Tibial nerve (tissue), 4 donors: ENCODE measurements around the gene ZNF385B. TPM values are rescaled to one million over a fixed set of nuclear protein-coding genes. Genes with fewer than 3 reads are reported as not detected.

ENCODE experiments used
- DNase-seq, 2 donors: peaks; one replicate each; pipeline ENCODE4 v3.0.0-alpha.2; 2019; ENCODE audit warnings: low spot score in 2 of 2
- H3K27ac ChIP-seq, 4 donors: fragments of 200-600 bp; sonication (generic) in 3 of 4; one replicate each; pipeline ENCODE4 v1.5.1; 2017 to 2019; ENCODE audit warnings: mild to moderate bottlenecking in 1 of 4
- H3K27me3 ChIP-seq, 2 donors: fragments of 200-600 bp; sonication (generic) in 1 of 2; one replicate each; pipeline versions ENCODE4 v1.5.1 to v1.6.0; 2017 to 2019
- H3K36me3 ChIP-seq, 3 donors: fragments of 200-600 bp; sonication (generic); one replicate each; pipeline ENCODE4 v1.5.1; 2018 to 2019
- H3K4me1 ChIP-seq, 4 donors: fragments of 200-600 bp; sonication (generic) in 3 of 4; one replicate each; pipeline ENCODE4 v1.5.1; 2017 to 2019
- H3K4me3 ChIP-seq, 4 donors: fragments of 200-600 bp; sonication (generic) in 3 of 4; one replicate each; pipeline ENCODE4 v1.5.1; 2017 to 2019; ENCODE audit warnings: mild to moderate bottlenecking in 1 of 4, moderate library complexity in 1 of 4
- H3K9me3 ChIP-seq, 4 donors: fragments of 200-600 bp; sonication (generic) in 3 of 4; one replicate each; pipeline ENCODE4 v1.5.1; 2017 to 2019
- CTCF ChIP-seq, 5 experiments: fragments of 200-600 bp in 3 of 5; fragments of 450-650 bp in 2 of 5; sonication (generic) in 3 of 5; IDR thresholded peaks; one replicate each; pipeline ENCODE4 v1.5.1; 2016 to 2019; ENCODE audit warnings: antibody characterized with exemption in 5 of 5, mild to moderate bottlenecking in 3 of 5, moderate library complexity in 2 of 5
- EP300 ChIP-seq, 2 donors: sonication (generic); formaldehyde crosslinking; IDR thresholded peaks; one replicate each; pipeline ENCODE4 v1.6.1; 2017; ENCODE audit warnings: antibody characterized with exemption in 2 of 2, mild to moderate bottlenecking in 1 of 2
- POLR2A ChIP-seq, 2 donors: fragments of 450-650 bp; IDR thresholded peaks; one replicate each; pipeline ENCODE4 v1.6.1; 2017; ENCODE audit warnings: antibody characterized with exemption in 2 of 2, mild to moderate bottlenecking in 2 of 2, moderate library complexity in 2 of 2
- WGBS, 2 donors: methylation state at CpG; one replicate each; pipeline ENCODE4 v1.1.5; 2018; 5-methylcytosine and 5-hydroxymethylcytosine counted together
- total RNA-seq, 4 donors: library from RNA; depleted of rRNA; stranded (reverse); fragments of >200 nt; gene quantifications; one replicate each; pipeline ENCODE4 v1.1.0, GENCODE V29; 2016

ZNF385B gene
- total RNA-seq, 4 donors from 2014 or later, result 1.2 to 3.9 (median 2.6) TPM

DNA sequence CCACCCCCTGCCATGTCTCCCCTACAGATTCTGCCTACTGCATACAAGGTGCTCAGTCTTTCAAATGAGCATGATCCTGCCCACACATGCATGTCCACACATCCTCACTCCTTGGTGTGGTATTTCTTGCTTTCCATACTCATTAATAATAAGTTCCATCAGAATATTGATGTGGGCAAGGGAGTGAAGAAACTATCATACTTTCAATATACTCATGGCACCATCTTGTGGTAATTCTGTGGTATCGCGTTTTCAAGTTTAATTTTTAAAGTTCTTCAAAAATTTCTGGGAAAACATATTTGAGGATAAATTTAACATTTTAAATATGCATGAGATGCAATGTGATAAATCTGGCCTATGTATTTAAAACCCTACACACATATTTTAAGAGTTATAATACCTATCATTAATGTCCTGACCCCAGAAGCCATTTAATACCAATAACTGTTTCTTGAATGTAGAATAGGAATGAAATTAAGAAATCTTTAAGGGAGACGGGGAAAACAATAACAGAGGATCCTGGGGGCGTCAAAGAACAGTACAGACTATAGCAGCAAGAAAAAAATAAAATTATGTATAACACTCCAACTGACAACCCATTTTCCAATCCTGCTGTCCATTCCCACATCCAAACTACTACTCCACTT is 110.1 kb downstream of the ZNF385B start:
- no peaks in the 10 kb centered on the region for H3K4me1 ChIP-seq
- H3K36me3 ChIP-seq, result no peaks in the 10 kb centered on the region
- H3K4me3 ChIP-seq, result no peak overlapping the region
- WGBS, 2 donors, result 8 to 10% methylated on average over 4 of the region's 4 CpGs
- DNase-seq, result no peak
- H3K27me3 ChIP-seq, result no peaks in the 10 kb centered on the region
- H3K27ac ChIP-seq, result no peak overlapping the region
- no peaks in the 10 kb centered on the region for H3K9me3 ChIP-seq
- TF ChIP-seq POLR2A (IDR thresholded peaks at IDR 0.05), result no peak
- TF ChIP-seq EP300 (IDR thresholded peaks at IDR 0.05), result no peak
- peak; percentile 34 to 75 (median 58) for TF ChIP-seq CTCF (IDR thresholded peaks at IDR 0.05)

DNA sequence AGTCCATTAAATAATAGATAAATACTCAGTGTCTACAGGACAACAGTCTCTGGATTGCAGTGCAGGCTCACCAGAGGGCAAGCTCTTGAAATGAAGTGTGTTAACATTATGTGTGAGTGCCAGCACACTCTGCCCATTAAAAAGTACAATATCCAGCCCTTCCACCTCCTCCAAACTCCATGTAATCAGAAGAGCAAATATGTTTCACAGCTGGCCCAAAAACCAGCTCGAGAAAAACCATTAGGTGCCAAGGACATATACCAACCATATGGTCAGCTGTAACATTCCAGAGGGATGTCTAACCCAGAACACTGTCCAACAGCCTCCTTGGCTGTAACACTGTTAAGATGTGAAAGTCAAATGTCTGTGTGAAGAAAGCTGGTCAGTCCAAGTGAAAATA is 112.2 kb downstream of the ZNF385B start:
- 67 to 76% methylated on average over 1 of the region's 1 CpG for WGBS, 2 donors
- DNase-seq, result no peak
- no peak overlapping the region for H3K27ac ChIP-seq
- H3K4me1 ChIP-seq, result no peaks in the 10 kb centered on the region
- no peaks in the 10 kb centered on the region for H3K27me3 ChIP-seq
- H3K4me3 ChIP-seq, result no peak overlapping the region
- TF ChIP-seq POLR2A (IDR thresholded peaks at IDR 0.05), result no peak
- no peak for TF ChIP-seq CTCF (IDR thresholded peaks at IDR 0.05)
- TF ChIP-seq EP300 (IDR thresholded peaks at IDR 0.05), result no peak
- H3K36me3 ChIP-seq, result no peaks in the 10 kb centered on the region
- no peaks in the 10 kb centered on the region for H3K9me3 ChIP-seq

GRCh38 chr2:179746981-179747380 is 114.4 kb downstream of the ZNF385B start:
- Histone ChIP-seq H3K4me1 (peaks cover 0 to 16% (median 0%) of the 10 kb centered on the region in 4 donors), H3K27ac (no peak overlapping the region), H3K4me3 (no peak overlapping the region), H3K27me3 (no peaks in the 10 kb centered on the region), H3K9me3 (no peaks in the 10 kb centered on the region), H3K36me3 (no peaks in the 10 kb centered on the region)
- no peak for DNase-seq
- TF ChIP-seq CTCF (IDR thresholded peaks at IDR 0.05) (no peak), EP300 (IDR thresholded peaks at IDR 0.05) (no peak), POLR2A (IDR thresholded peaks at IDR 0.05) (no peak)
- WGBS, 2 donors, result 90 to 91% methylated on average over 5 of the region's 5 CpGs

DNA sequence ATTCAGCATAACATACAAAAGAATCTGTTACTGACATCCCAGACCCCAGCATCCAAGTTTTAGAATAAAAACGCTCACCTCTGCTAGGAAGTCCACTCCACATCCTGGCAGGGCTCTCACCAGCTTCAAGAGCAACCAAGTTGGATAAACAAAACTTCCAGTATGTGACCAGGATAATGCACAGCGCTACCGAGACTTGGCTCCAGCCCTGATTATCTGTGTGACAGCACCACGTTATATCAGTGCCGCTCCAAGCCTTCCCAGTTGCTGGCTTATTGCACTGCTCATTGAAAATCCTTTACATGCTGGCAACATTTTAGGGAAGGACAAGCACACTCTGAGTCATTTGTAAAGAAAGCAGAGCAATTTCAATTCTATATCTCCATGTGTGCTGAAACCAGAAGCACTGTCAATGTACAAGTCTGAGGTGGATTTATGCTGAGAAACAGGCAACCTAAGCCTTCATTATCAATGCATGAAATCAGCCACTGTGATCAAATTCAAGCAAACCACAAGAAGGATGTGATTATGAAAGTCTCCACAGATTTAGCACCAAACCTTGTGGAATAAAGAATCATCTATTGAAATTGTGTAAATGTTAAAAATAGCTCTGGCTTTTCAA is 115.7 kb downstream of the ZNF385B start:
- H3K4me1 ChIP-seq, result peaks cover 0 to 28% (median 0%) of the 10 kb centered on the region in 4 donors
- WGBS, 2 donors, result 65% methylated on average over 5 of the region's 5 CpGs
- no peak for TF ChIP-seq POLR2A (IDR thresholded peaks at IDR 0.05)
- no peak for TF ChIP-seq EP300 (IDR thresholded peaks at IDR 0.05)
- TF ChIP-seq CTCF (IDR thresholded peaks at IDR 0.05), result no peak
- H3K27me3 ChIP-seq, result no peaks in the 10 kb centered on the region
- H3K4me3 ChIP-seq, result no peak overlapping the region
- H3K27ac ChIP-seq, result no peak overlapping the region
- H3K9me3 ChIP-seq, result no peaks in the 10 kb centered on the region
- H3K36me3 ChIP-seq, result no peaks in the 10 kb centered on the region
- no peak for DNase-seq

DNA sequence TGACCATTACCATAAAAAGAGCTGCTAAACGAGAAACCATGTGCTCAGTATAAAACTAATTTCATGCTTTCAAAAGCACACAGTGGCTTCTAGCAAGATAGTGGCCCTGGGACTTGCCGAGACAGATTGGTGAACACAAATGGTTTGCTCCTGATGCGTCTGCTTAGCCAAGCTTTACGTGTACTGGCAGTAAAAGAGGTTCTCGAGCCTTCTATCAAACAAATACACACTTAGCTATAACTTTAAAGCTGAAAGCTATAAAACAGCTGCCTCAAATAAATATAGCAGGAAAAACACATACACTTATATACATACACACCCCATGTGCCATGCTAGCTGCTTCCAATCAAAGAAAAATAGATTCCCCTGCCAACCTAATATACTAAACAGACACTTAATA is 117.0 kb downstream of the ZNF385B start:
- DNase-seq, result no peak
- Histone ChIP-seq H3K36me3 (no peaks in the 10 kb centered on the region), H3K9me3 (no peaks in the 10 kb centered on the region), H3K27ac (no peak overlapping the region), H3K27me3 (no peaks in the 10 kb centered on the region), H3K4me1 (peaks cover 0 to 34% (median 0%) of the 10 kb centered on the region in 4 donors), H3K4me3 (no peak overlapping the region)
- TF ChIP-seq EP300 (IDR thresholded peaks at IDR 0.05) (no peak), CTCF (IDR thresholded peaks at IDR 0.05) (no peak), POLR2A (IDR thresholded peaks at IDR 0.05) (no peak)
- 74 to 75% methylated on average over 5 of the region's 5 CpGs for WGBS, 2 donors
